Measurements from ENCODE around the gene DDX31.

The DDX31 gene

GRCh38 chr9:132710333-132710732 lies 40.5 kb upstream of the DDX31 start:
- DNase-seq: no peak
- Mint-ChIP-seq H3K27ac (no peak overlapping the region), H3K36me3 (ENCODE audit: low read depth) (no peaks in the 10 kb centered on the region), H3K4me3 (no peak overlapping the region), H3K4me1 (no peaks in the 10 kb centered on the region), H3K9me3 (peaks cover 6% of the 10 kb centered on the region), H3K27me3 (ENCODE audit: low read depth, poor library complexity) (peaks cover 24% of the 10 kb centered on the region)
- TF ChIP-seq CTCF (IDR thresholded peaks at IDR 0.05): no peak

- TF ChIP-seq CTCF (IDR thresholded peaks at IDR 0.05): no peak
- Mint-ChIP-seq H3K36me3 (ENCODE audit: low read depth) (no peaks in the 10 kb centered on the region), H3K9me3 (peaks cover 9% of the 10 kb centered on the region), H3K27ac (no peak overlapping the region), H3K4me3 (no peak overlapping the region), H3K27me3 (ENCODE audit: low read depth, poor library complexity) (peaks cover 24% of the 10 kb centered on the region), H3K4me1 (no peaks in the 10 kb centered on the region)
- no peak for DNase-seq
Measured at GRCh38 chr9:132708769-132709430, 39.1 kb upstream of the DDX31 start.

- Mint-ChIP-seq H3K27ac (no peak overlapping the region), H3K9me3 (peaks cover 13% of the 10 kb centered on the region), H3K4me1 (no peaks in the 10 kb centered on the region), H3K27me3 (ENCODE audit: low read depth, poor library complexity) (peaks cover 27% of the 10 kb centered on the region), H3K4me3 (no peak overlapping the region), H3K36me3 (ENCODE audit: low read depth) (no peaks in the 10 kb centered on the region)
- no peak for TF ChIP-seq CTCF (IDR thresholded peaks at IDR 0.05)
- no peak for DNase-seq
Measured at GRCh38 chr9:132708239-132708638, 38.5 kb upstream of the DDX31 start.

GRCh38 chr9:132703336-132703735 lies 33.6 kb upstream of the DDX31 start:
- peaks cover 16% of the 10 kb centered on the region for H3K27me3 Mint-ChIP-seq (ENCODE audit: low read depth, poor library complexity)

GRCh38 chr9:132702254-132702653 lies 32.5 kb upstream of the DDX31 start:
- Mint-ChIP-seq H3K4me3 (no peak overlapping the region), H3K27ac (no peak overlapping the region), H3K9me3 (peaks cover 48% of the 10 kb centered on the region), H3K4me1 (no peaks in the 10 kb centered on the region), H3K36me3 (ENCODE audit: low read depth) (peaks cover 10% of the 10 kb centered on the region), H3K27me3 (ENCODE audit: low read depth, poor library complexity) (peaks cover 16% of the 10 kb centered on the region)
- no peak for TF ChIP-seq CTCF (IDR thresholded peaks at IDR 0.05)
- no peak for DNase-seq

More at GRCh38 chr9:132703336-132703735, 33.6 kb upstream of the DDX31 start:
- no peak for DNase-seq
- peaks cover 4% of the 10 kb centered on the region for H3K36me3 Mint-ChIP-seq (ENCODE audit: low read depth)
- no peak overlapping the region for H3K4me3 Mint-ChIP-seq
- TF ChIP-seq CTCF (IDR thresholded peaks at IDR 0.05): no peak
- H3K27ac Mint-ChIP-seq: no peak overlapping the region
- H3K9me3 Mint-ChIP-seq: peaks cover 37% of the 10 kb centered on the region
- no peaks in the 10 kb centered on the region for H3K4me1 Mint-ChIP-seq

- no peak for TF ChIP-seq CTCF (IDR thresholded peaks at IDR 0.05)
- H3K4me3 Mint-ChIP-seq: no peak overlapping the region
- peaks cover 8% of the 10 kb centered on the region for H3K27me3 Mint-ChIP-seq (ENCODE audit: low read depth, poor library complexity)
- no peak for DNase-seq
- peaks cover 19% of the 10 kb centered on the region for H3K36me3 Mint-ChIP-seq (ENCODE audit: low read depth)
- H3K27ac Mint-ChIP-seq: no peak overlapping the region
- peaks cover 68% of the 10 kb centered on the region for H3K9me3 Mint-ChIP-seq
- no peaks in the 10 kb centered on the region for H3K4me1 Mint-ChIP-seq
Measured at GRCh38 chr9:132699956-132700355, 30.2 kb upstream of the DDX31 start.
